Measurements from ENCODE around the gene TRAF5.

The TRAF5 gene

DNA sequence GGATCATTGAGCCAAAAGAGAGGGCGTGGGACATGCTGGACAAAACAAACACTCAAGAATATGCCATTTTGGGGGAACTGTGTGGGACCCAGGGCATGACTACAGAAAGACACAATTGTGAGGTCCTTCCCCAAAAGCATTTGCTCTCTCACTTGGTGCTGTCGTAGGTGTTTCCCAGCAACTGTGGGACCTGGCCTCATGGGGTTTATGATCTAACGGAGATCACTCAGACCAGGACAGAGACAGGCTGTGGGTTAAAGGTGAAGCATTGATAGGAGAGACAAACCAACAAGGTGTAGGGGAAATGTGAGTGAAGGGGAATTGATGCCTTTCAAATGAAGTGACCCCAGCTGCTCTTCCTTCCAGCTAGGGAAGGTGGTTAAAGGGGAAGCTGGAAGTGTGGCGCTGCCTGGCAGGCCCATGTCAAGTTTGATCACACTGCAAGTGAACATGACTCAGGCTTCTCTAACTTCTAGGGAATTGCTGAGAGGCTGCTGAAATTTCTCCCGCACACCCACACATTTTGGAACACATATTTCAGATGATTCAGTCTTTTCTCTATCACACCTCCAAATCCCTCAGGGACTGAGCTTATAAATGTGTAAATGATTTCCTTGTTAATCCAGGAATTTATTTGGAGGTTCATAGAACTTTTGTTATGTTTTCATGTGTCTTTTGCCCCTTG, 30.2 kb downstream of the TRAF5 start:
- Histone ChIP-seq H3K36me3 (no peaks in the 10 kb centered on the region), H3K4me3 (ENCODE audit: low read depth in 1 of 2, low read length in 1 of 2) (no peak overlapping the region), H3K4me1 (ENCODE audit: control insufficient read depth in 1 of 2, insufficient read depth in 1 of 2, low read depth in 1 of 2, low read length in 1 of 2) (peaks cover 4 to 19% of the 10 kb centered on the region in 2 experiments), H3K27me3 (no peaks in the 10 kb centered on the region), H3K9me3 (no peaks in the 10 kb centered on the region), H3K27ac (no peak overlapping the region)
- TF ChIP-seq, protein P1, sequence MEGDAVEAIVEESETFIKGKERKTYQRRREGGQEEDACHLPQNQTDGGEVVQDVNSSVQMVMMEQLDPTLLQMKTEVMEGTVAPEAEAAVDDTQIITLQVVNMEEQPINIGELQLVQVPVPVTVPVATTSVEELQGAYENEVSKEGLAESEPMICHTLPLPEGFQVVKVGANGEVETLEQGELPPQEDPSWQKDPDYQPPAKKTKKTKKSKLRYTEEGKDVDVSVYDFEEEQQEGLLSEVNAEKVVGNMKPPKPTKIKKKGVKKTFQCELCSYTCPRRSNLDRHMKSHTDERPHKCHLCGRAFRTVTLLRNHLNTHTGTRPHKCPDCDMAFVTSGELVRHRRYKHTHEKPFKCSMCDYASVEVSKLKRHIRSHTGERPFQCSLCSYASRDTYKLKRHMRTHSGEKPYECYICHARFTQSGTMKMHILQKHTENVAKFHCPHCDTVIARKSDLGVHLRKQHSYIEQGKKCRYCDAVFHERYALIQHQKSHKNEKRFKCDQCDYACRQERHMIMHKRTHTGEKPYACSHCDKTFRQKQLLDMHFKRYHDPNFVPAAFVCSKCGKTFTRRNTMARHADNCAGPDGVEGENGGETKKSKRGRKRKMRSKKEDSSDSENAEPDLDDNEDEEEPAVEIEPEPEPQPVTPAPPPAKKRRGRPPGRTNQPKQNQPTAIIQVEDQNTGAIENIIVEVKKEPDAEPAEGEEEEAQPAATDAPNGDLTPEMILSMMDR (IDR thresholded peaks at IDR 0.05), result no peak

DNA sequence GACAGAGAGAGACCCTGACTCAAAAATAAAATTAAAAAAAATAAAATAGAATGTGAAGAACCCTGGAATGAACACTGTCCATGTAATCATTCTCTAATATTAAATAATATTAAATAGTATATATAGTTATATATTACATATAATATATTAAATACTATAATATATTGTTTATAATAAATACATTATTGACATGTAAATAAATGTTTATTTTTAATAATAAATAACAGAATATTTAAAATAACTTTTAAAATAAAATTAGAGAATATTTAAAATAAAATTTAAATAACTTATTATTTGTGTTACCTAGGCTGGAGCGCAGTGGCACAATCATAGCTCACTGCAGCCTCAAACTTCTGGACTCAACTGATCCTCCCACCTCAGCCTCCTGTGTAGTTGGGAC, 32.1 kb downstream of the TRAF5 start:
- Histone ChIP-seq H3K4me1 (ENCODE audit: control insufficient read depth in 1 of 2, insufficient read depth in 1 of 2, low read depth in 1 of 2, low read length in 1 of 2) (peaks cover 0 to 9% of the 10 kb centered on the region in 2 experiments), H3K36me3 (no peaks in the 10 kb centered on the region)
- TF ChIP-seq, protein P1 (IDR thresholded peaks at IDR 0.05), result no peak

DNA sequence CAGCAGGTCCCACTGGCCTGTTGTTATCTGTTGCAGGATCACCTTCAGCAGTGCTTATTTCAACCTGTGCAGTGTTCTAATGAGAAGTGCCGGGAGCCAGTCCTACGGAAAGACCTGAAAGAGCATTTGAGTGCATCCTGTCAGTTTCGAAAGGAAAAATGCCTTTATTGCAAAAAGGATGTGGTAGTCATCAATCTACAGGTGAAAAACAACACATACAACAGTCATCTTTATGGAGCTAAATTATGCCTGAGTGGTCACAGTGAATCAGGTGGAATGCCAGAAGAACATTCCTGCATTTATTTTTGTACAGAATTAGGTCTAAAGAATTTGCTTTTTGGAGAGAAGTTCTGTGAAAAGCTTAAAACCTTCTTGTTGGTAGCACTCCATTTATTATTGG, 33.2 kb downstream of the TRAF5 start:
- H3K4me1 ChIP-seq (ENCODE audit: control insufficient read depth in 1 of 2, insufficient read depth in 1 of 2, low read depth in 1 of 2, low read length in 1 of 2), result peaks cover 0 to 6% of the 10 kb centered on the region in 2 experiments
- H3K27ac ChIP-seq, result no peak overlapping the region
- no peak overlapping the region for H3K4me3 ChIP-seq (ENCODE audit: low read depth in 1 of 2, low read length in 1 of 2)
- no peaks in the 10 kb centered on the region for H3K36me3 ChIP-seq
- no peaks in the 10 kb centered on the region for H3K27me3 ChIP-seq
- no peaks in the 10 kb centered on the region for H3K9me3 ChIP-seq
- TF ChIP-seq, protein P1 (IDR thresholded peaks at IDR 0.05), result no peak

More for the DNA sequence above, 32.1 kb downstream of the TRAF5 start:
- Histone ChIP-seq H3K27ac (no peak overlapping the region), H3K9me3 (no peaks in the 10 kb centered on the region), H3K27me3 (no peaks in the 10 kb centered on the region), H3K4me3 (ENCODE audit: low read depth in 1 of 2, low read length in 1 of 2) (no peak overlapping the region)

DNA sequence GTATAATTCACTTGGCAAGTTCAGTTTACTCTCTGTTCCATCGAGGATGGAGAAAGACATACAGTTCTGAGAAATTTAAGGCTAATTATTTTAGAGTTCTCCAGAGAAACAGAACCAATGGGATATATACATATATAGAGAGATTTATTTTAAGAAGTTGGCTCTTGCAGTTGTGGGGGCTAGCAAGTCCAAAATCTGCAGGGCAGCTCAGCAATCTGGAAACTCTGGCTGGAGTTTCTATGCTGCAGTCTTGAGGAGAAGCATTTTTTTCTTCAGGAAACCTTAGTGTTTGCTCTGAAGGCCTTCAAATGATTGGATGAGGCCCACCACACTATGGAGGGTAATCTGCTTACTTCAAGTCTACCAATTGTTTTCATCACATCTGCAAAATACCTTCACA, 34.6 kb downstream of the TRAF5 start:
- TF ChIP-seq, protein P1 (IDR thresholded peaks at IDR 0.05), result no peak
- Histone ChIP-seq H3K36me3 (no peaks in the 10 kb centered on the region), H3K9me3 (no peaks in the 10 kb centered on the region), H3K4me3 (ENCODE audit: low read depth in 1 of 2, low read length in 1 of 2) (no peak overlapping the region), H3K27me3 (no peaks in the 10 kb centered on the region), H3K27ac (no peak overlapping the region), H3K4me1 (ENCODE audit: control insufficient read depth in 1 of 2, insufficient read depth in 1 of 2, low read depth in 1 of 2, low read length in 1 of 2) (peaks cover 0 to 6% of the 10 kb centered on the region in 2 experiments)

DNA sequence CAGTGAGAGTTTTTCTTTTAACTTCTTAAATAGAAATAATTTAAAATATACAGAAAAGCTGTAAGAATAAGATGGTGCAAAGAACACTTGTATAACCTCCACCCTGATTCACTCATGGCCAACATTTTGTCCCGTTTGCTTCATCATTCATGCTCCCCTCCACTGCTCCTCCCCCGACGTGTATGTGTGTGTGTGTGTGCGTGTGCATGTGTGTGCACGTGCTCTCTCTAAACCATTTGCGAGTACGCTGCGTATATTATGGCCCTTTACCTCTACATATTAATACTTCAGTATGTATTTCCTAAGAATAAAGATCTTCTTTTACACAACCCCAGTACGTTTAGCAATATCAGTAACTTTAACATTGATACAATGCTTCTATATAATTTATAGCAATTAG, 43.0 kb downstream of the TRAF5 start:
- Histone ChIP-seq H3K4me1 (ENCODE audit: control insufficient read depth in 1 of 2, insufficient read depth in 1 of 2, low read depth in 1 of 2, low read length in 1 of 2) (peaks cover 6 to 8% of the 10 kb centered on the region in 2 experiments), H3K36me3 (no peaks in the 10 kb centered on the region), H3K27me3 (no peaks in the 10 kb centered on the region), H3K27ac (no peak overlapping the region), H3K4me3 (ENCODE audit: low read depth in 1 of 2, low read length in 1 of 2) (no peak overlapping the region), H3K9me3 (no peaks in the 10 kb centered on the region)
- TF ChIP-seq, protein P1 (IDR thresholded peaks at IDR 0.05), result no peak
